H9 (cell line): ENCODE results near the gene TMEM229B. TPM values are rescaled to one million over a fixed set of nuclear protein-coding genes. Genes with fewer than 3 reads are reported as not detected.

Source experiments
- DNase-seq: peaks from one replicate; pipeline ENCODE4 v3.0.0-alpha.2; 2017
- H2AFZ ChIP-seq: one replicate; pipeline ENCODE4 v1.6.1; 2013; ENCODE audit warnings: mild to moderate bottlenecking, low read length, control low read depth, moderate library complexity
- H2AK5ac ChIP-seq: 2 replicates; pipeline ENCODE4 v1.6.1; 2013; ENCODE audit warnings: low read length, control low read depth, mixed read lengths; ENCODE audit not compliant: insufficient read length
- H2BK120ac ChIP-seq: one replicate; pipeline ENCODE4 v1.6.1; 2013; ENCODE audit warnings: low read depth, mild to moderate bottlenecking, low read length, control low read depth, inconsistent platforms; ENCODE audit not compliant: poor library complexity, severe bottlenecking
- H2BK12ac ChIP-seq: 2 replicates; pipeline ENCODE4 v1.6.1; 2013; ENCODE audit warnings: low read length, control low read depth, mixed read lengths, low read depth; ENCODE audit not compliant: insufficient read length
- H2BK15ac ChIP-seq: 2 replicates; pipeline ENCODE4 v1.6.1; 2013; ENCODE audit warnings: low read depth, low read length, control low read depth
- H2BK20ac ChIP-seq: one replicate; pipeline ENCODE4 v1.6.1; 2013; ENCODE audit warnings: low read depth, mild to moderate bottlenecking, low read length, control low read depth, inconsistent platforms; ENCODE audit not compliant: poor library complexity, severe bottlenecking
- H2BK5ac ChIP-seq: 2 replicates; pipeline ENCODE4 v1.6.1; 2013; ENCODE audit warnings: low read length, control low read depth, mixed read lengths; ENCODE audit not compliant: insufficient read length
- H3K14ac ChIP-seq: 2 replicates; pipeline ENCODE4 v1.6.1; 2013; ENCODE audit warnings: low read length, control low read depth; ENCODE audit not compliant: insufficient read depth
- H3K18ac ChIP-seq: 2 replicates; pipeline ENCODE4 v1.6.1; 2013; ENCODE audit warnings: low read depth, mild to moderate bottlenecking, mixed read lengths, low read length, control low read depth; ENCODE audit not compliant: insufficient read length
- H3K23ac ChIP-seq: 2 replicates; pipeline ENCODE4 v1.6.1; 2013; ENCODE audit warnings: low read length, control low read depth, mixed read lengths, low read depth; ENCODE audit not compliant: insufficient read length
- H3K23me2 ChIP-seq: 2 replicates; pipeline ENCODE4 v1.6.1; 2013; ENCODE audit warnings: low read depth, mild to moderate bottlenecking, mixed read lengths, low read length, control low read depth; ENCODE audit not compliant: insufficient read length, poor library complexity, severe bottlenecking
- H3K27ac ChIP-seq: 2 replicates; pipeline ENCODE4 v1.5.1; 2013; ENCODE audit warnings: low read length, control low read depth, mixed read lengths, low read depth; ENCODE audit not compliant: insufficient read length
- H3K27me3 ChIP-seq: 2 replicates; pipeline ENCODE4 v1.6.1; 2013; ENCODE audit warnings: low read length, control low read depth, inconsistent platforms; ENCODE audit not compliant: insufficient read depth
- H3K4ac ChIP-seq: 2 replicates; pipeline ENCODE4 v1.6.1; 2013; ENCODE audit warnings: low read depth, mild to moderate bottlenecking, control low read depth, inconsistent platforms, low read length, moderate library complexity
- H3K4me1 ChIP-seq: 2 replicates; pipeline ENCODE4 v1.6.1; 2013; ENCODE audit warnings: low read length, control low read depth, inconsistent platforms; ENCODE audit not compliant: insufficient read depth
- H3K4me2 ChIP-seq: 2 replicates; pipeline ENCODE4 v1.6.1; 2013; ENCODE audit warnings: low read length, control low read depth, mixed read lengths; ENCODE audit not compliant: insufficient read length, insufficient read depth
- H3K56ac ChIP-seq: 2 replicates; pipeline ENCODE4 v1.6.1; 2013; ENCODE audit warnings: low read depth, mild to moderate bottlenecking, mixed read lengths, low read length, control low read depth; ENCODE audit not compliant: insufficient read length
- H3K79me1 ChIP-seq: 2 replicates; pipeline ENCODE4 v1.6.1; 2013; ENCODE audit warnings: low read depth, mild to moderate bottlenecking, moderate library complexity, low read length, control low read depth, inconsistent platforms; ENCODE audit not compliant: insufficient read depth, poor library complexity, severe bottlenecking
- H3K79me2 ChIP-seq: 2 replicates; pipeline ENCODE4 v1.6.1; 2013; ENCODE audit warnings: low read length, control low read depth, inconsistent platforms; ENCODE audit not compliant: insufficient read depth
- H3K9ac ChIP-seq: 2 replicates; pipeline ENCODE4 v1.6.1; 2013; ENCODE audit warnings: low read length, control low read depth, mixed read lengths; ENCODE audit not compliant: insufficient read length; ENCODE audit errors: extremely low read depth
- H3K9me3 ChIP-seq: one replicate; pipeline ENCODE4 v1.6.1; 2013; ENCODE audit warnings: low read depth, low read length, inconsistent platforms; ENCODE audit not compliant: control insufficient read depth
- H3T11ph ChIP-seq: one replicate; pipeline ENCODE4 v1.6.1; 2013; ENCODE audit warnings: mild to moderate bottlenecking, low read length, control low read depth, inconsistent platforms
- H4K20me1 ChIP-seq: one replicate; pipeline ENCODE4 v1.6.1; 2013; ENCODE audit not compliant: control insufficient read depth, insufficient read length, insufficient read depth
- H4K5ac ChIP-seq: 2 replicates; pipeline ENCODE4 v1.6.1; 2013; ENCODE audit warnings: low read depth, mild to moderate bottlenecking, mixed read lengths, low read length, control low read depth; ENCODE audit not compliant: insufficient read length
- H4K8ac ChIP-seq: replicated peaks from 2 replicates; pipeline ENCODE4 v1.6.1; 2013; ENCODE audit warnings: low read length, control low read depth, mixed read lengths, low read depth; ENCODE audit not compliant: insufficient read length
- H4K91ac ChIP-seq: 2 replicates; pipeline ENCODE4 v1.6.1; 2013; ENCODE audit warnings: low read depth, mild to moderate bottlenecking, moderate library complexity, mixed read lengths, low read length, control low read depth; ENCODE audit not compliant: insufficient read length
- H3K27ac Mint-ChIP-seq, 3 experiments: 2 replicates in 2 of 3; 3 replicates in 1 of 3; pipeline ENCODE4 v1.8.0; 2020 to 2021; ENCODE audit warnings: mixed read lengths in 3 of 3, mild to moderate bottlenecking in 1 of 3, moderate library complexity in 1 of 3
- H3K27me3 Mint-ChIP-seq: 2 replicates; pipeline ENCODE4 v1.8.0; 2021; ENCODE audit warnings: low read depth, mild to moderate bottlenecking, moderate library complexity, mixed read lengths
- H3K36me3 Mint-ChIP-seq, 3 experiments: 2 replicates in 2 of 3; 3 replicates in 1 of 3; pipeline ENCODE4 v1.8.0; 2020 to 2021; ENCODE audit warnings: low read depth in 3 of 3, mixed read lengths in 3 of 3; ENCODE audit not compliant: insufficient read depth in 1 of 3
- H3K4me1 Mint-ChIP-seq, 2 experiments: 2 replicates each; pipeline ENCODE4 v1.8.0; 2020; ENCODE audit warnings: mixed read lengths in 2 of 2
- H3K4me3 Mint-ChIP-seq, 2 experiments: 2 replicates in 1 of 2; 3 replicates in 1 of 2; pipeline ENCODE4 v1.8.0; 2020 to 2021; ENCODE audit warnings: mild to moderate bottlenecking in 2 of 2, mixed read lengths in 2 of 2, moderate library complexity in 1 of 2
- H3K9me3 Mint-ChIP-seq, 2 experiments: 2 replicates in 1 of 2; 3 replicates in 1 of 2; pipeline ENCODE4 v1.8.0; 2020; ENCODE audit warnings: mild to moderate bottlenecking in 2 of 2, mixed read lengths in 2 of 2, moderate library complexity in 1 of 2
- CTCF ChIP-seq: fragments of 200-600 bp; sonication (generic); conservative IDR thresholded peaks from 3 replicates; pipeline ENCODE4 v1.8.0; 2021; ENCODE audit warnings: antibody characterized with exemption, mild to moderate bottlenecking
- WGBS: extraction: QIAGEN DNeasy Blood & Tissue Kit; methylation state at CpG from one replicate; pipeline ENCODE4 v1.1.7; 2013; ENCODE audit warnings: missing lambda C conversion rate, low lambda C conversion rate, mixed read lengths; ENCODE audit not compliant: insufficient read length; ENCODE audit errors: extremely low coverage; 5-methylcytosine and 5-hydroxymethylcytosine counted together
- total RNA-seq: library from RNA; stranded (reverse); gene quantifications from 2 replicates; pipeline ENCODE4 v1.2.1, GENCODE V29; 2021

The TMEM229B gene
- total RNA-seq, 1 experiment from 2014 or later: 0.24 TPM

GRCh38 chr14:67502867-67503266 lies 14.3 kb upstream of the TMEM229B start:
- Histone ChIP-seq H3T11ph (no peak overlapping the region), H3K18ac (no peak overlapping the region), H2AK5ac (no peak overlapping the region), H3K79me1 (no peaks in the 10 kb centered on the region), H3K4ac (no peak overlapping the region), H2BK12ac (no peak overlapping the region), H3K23me2 (no peaks in the 10 kb centered on the region), H3K4me2 (no peak overlapping the region), H2BK120ac (no peak overlapping the region), H3K4me1 (no peaks in the 10 kb centered on the region), H2BK5ac (no peak overlapping the region), H3K27me3 (no peaks in the 10 kb centered on the region), H2BK15ac (no peak overlapping the region), H4K5ac (no peak overlapping the region), H3K27ac (no peak overlapping the region), H4K8ac (no peak overlapping the region), H4K91ac (no peak overlapping the region), H4K20me1 (no peaks in the 10 kb centered on the region), H2BK20ac (no peak overlapping the region), H3K56ac (no peak overlapping the region), H3K79me2 (no peaks in the 10 kb centered on the region), H3K9ac (no peak overlapping the region), H2AFZ (no peak overlapping the region), H3K14ac (no peak overlapping the region), H3K23ac (no peak overlapping the region), H3K9me3 (no peaks in the 10 kb centered on the region)
- TF ChIP-seq CTCF: no peak
- H3K4me3 Mint-ChIP-seq: no peak overlapping the region
- H3K9me3 Mint-ChIP-seq: no peaks in the 10 kb centered on the region
- H3K27me3 Mint-ChIP-seq: peaks cover 3% of the 10 kb centered on the region
- no peak for DNase-seq
- H3K27ac Mint-ChIP-seq: peak overlapping the region in 1 of 3 experiments; percentile 19; a peak in 1 of 7 replicates
- H3K4me1 Mint-ChIP-seq: no peaks in the 10 kb centered on the region
- no CpG with 5 or more reads among the region's 6 CpGs for WGBS
- H3K36me3 Mint-ChIP-seq: no peaks in the 10 kb centered on the region
